Mucosa of rectum (tissue), 2 donors: ENCODE measurements around the gene NSUN7.

Experiments used
- H3K27ac ChIP-seq, 2 donors: one replicate each; pipeline ENCODE4 v1.7.0; 2013; ENCODE audit warnings: inconsistent platforms in 2 of 2, low read depth in 2 of 2, low read length in 2 of 2
- H3K27me3 ChIP-seq, 2 donors: one replicate each; pipeline ENCODE4 v1.7.0; 2013; ENCODE audit warnings: low read length in 2 of 2; ENCODE audit not compliant: control insufficient read depth in 2 of 2, insufficient read depth in 2 of 2
- H3K36me3 ChIP-seq, 2 donors: one replicate each; pipeline ENCODE4 v1.7.0; 2013; ENCODE audit warnings: low read length in 2 of 2; ENCODE audit not compliant: control insufficient read depth in 2 of 2, insufficient read depth in 2 of 2
- H3K4me1 ChIP-seq, 2 donors: one replicate each; pipeline ENCODE4 v1.7.0; 2013; ENCODE audit warnings: low read length in 2 of 2, mild to moderate bottlenecking in 1 of 2; ENCODE audit not compliant: control insufficient read depth in 2 of 2, insufficient read depth in 2 of 2
- H3K4me3 ChIP-seq, 2 donors: one replicate each; pipeline ENCODE4 v1.7.0; 2013; ENCODE audit warnings: low read length in 2 of 2
- H3K9ac ChIP-seq, 2 donors: one replicate each; pipeline ENCODE4 v1.7.0; 2013; ENCODE audit warnings: low read length in 2 of 2, low read depth in 1 of 2, mild to moderate bottlenecking in 1 of 2
- H3K9me3 ChIP-seq, 2 donors: one replicate each; pipeline ENCODE4 v1.7.0; 2013; ENCODE audit warnings: low read length in 2 of 2; ENCODE audit not compliant: control insufficient read depth in 2 of 2
- donor health status: healthy.
- donor health status: Normal muscosa, but diverticular disease.

NSUN7 gene

DNA sequence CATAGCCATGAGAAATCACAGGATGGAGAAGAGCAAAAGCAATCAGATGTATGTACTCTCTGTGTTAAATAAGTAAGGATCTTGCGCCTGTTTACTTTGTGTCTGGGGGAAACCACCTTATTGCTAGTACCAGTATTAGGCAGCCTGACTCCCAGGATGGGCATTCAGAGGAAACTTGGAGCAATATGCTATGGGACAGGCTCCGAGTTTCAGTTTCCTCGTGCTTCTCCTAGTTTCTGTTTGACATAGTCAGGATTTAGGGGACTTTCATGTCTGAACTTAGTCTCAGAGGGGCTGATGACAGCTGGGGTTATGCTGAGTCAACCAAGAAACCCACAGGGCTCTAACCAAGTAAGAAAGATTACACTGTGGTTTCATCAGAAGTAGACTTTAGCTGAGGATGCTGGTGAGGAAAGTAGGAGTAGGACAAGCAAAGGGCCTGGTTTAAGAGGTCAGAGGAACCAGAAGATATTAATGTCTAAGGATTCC, 13.5 kb downstream of the NSUN7 start:
- no peaks in the 10 kb centered on the region for H3K27me3 ChIP-seq
- no peak overlapping the region for H3K27ac ChIP-seq
- H3K4me3 ChIP-seq: no peak overlapping the region
- H3K36me3 ChIP-seq: no peaks in the 10 kb centered on the region
- no peaks in the 10 kb centered on the region for H3K9me3 ChIP-seq
- no peaks in the 10 kb centered on the region for H3K4me1 ChIP-seq
- H3K9ac ChIP-seq: no peak overlapping the region

- Histone ChIP-seq H3K9ac (no peak overlapping the region), H3K27ac (no peak overlapping the region), H3K4me3 (no peak overlapping the region), H3K36me3 (peaks cover 0 to 3% of the 10 kb centered on the region in 2 donors), H3K4me1 (no peaks in the 10 kb centered on the region), H3K27me3 (no peaks in the 10 kb centered on the region), H3K9me3 (no peaks in the 10 kb centered on the region)
Measured at GRCh38 chr4:40769266-40769665, 19.5 kb downstream of the NSUN7 start.

GRCh38 chr4:40778090-40778489, 28.3 kb downstream of the NSUN7 start:
- Histone ChIP-seq H3K9ac (no peak overlapping the region), H3K27ac (no peak overlapping the region), H3K4me3 (no peak overlapping the region), H3K4me1 (no peaks in the 10 kb centered on the region), H3K9me3 (no peaks in the 10 kb centered on the region), H3K36me3 (peaks cover 0 to 3% of the 10 kb centered on the region in 2 donors), H3K27me3 (no peaks in the 10 kb centered on the region)

GRCh38 chr4:40782876-40783275, 33.1 kb downstream of the NSUN7 start:
- H3K27ac ChIP-seq: no peak overlapping the region

GRCh38 chr4:40785727-40786126, 36.0 kb downstream of the NSUN7 start:
- no peak overlapping the region for H3K9ac ChIP-seq
- no peak overlapping the region for H3K4me3 ChIP-seq
- H3K4me1 ChIP-seq: no peaks in the 10 kb centered on the region
- H3K27ac ChIP-seq: no peak overlapping the region
- H3K27me3 ChIP-seq: no peaks in the 10 kb centered on the region
- no peaks in the 10 kb centered on the region for H3K9me3 ChIP-seq
- H3K36me3 ChIP-seq: no peaks in the 10 kb centered on the region

More at GRCh38 chr4:40782876-40783275, 33.1 kb downstream of the NSUN7 start:
- no peaks in the 10 kb centered on the region for H3K9me3 ChIP-seq
- H3K9ac ChIP-seq: no peak overlapping the region
- H3K36me3 ChIP-seq: no peaks in the 10 kb centered on the region
- no peaks in the 10 kb centered on the region for H3K4me1 ChIP-seq
- H3K4me3 ChIP-seq: no peak overlapping the region
- no peaks in the 10 kb centered on the region for H3K27me3 ChIP-seq

GRCh38 chr4:40788331-40788730, 38.6 kb downstream of the NSUN7 start:
- no peak overlapping the region for H3K4me3 ChIP-seq
- H3K36me3 ChIP-seq: no peaks in the 10 kb centered on the region
- H3K27me3 ChIP-seq: no peaks in the 10 kb centered on the region
- H3K27ac ChIP-seq: peak overlapping the region; percentile 5 to 23
- no peaks in the 10 kb centered on the region for H3K4me1 ChIP-seq
- no peak overlapping the region for H3K9ac ChIP-seq
- no peaks in the 10 kb centered on the region for H3K9me3 ChIP-seq

GRCh38 chr4:40789031-40789430, 39.3 kb downstream of the NSUN7 start:
- no peaks in the 10 kb centered on the region for H3K27me3 ChIP-seq
- no peak overlapping the region for H3K9ac ChIP-seq
- H3K4me3 ChIP-seq: no peak overlapping the region
- H3K4me1 ChIP-seq: no peaks in the 10 kb centered on the region
- H3K36me3 ChIP-seq: no peaks in the 10 kb centered on the region
- no peaks in the 10 kb centered on the region for H3K9me3 ChIP-seq
- H3K27ac ChIP-seq: peak overlapping the region in 1 of 2 donors; percentile 23

DNA sequence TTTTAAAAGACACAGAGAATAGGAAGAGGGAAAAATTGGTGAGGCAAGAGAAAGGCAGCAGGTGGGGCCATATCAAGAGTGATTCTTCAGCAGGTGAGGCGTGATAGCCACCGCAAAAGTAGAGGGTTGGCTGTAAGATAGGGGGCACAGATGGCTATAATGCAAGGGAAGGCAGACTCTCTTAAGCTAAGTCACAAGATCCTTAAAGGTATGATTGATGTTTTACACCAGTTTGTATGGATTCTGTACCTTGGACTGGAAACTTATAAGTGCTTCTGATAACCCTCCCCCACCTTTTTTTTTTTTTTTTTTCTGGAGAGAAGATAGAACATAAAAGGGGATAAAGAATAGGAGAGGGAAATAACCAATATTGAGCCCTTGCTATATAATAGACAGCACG, 40.0 kb downstream of the NSUN7 start:
- no peaks in the 10 kb centered on the region for H3K4me1 ChIP-seq
- H3K9me3 ChIP-seq: no peaks in the 10 kb centered on the region
- H3K4me3 ChIP-seq: no peak overlapping the region
- no peaks in the 10 kb centered on the region for H3K27me3 ChIP-seq
- no peak overlapping the region for H3K27ac ChIP-seq
- H3K36me3 ChIP-seq: no peaks in the 10 kb centered on the region
- H3K9ac ChIP-seq: no peak overlapping the region

DNA sequence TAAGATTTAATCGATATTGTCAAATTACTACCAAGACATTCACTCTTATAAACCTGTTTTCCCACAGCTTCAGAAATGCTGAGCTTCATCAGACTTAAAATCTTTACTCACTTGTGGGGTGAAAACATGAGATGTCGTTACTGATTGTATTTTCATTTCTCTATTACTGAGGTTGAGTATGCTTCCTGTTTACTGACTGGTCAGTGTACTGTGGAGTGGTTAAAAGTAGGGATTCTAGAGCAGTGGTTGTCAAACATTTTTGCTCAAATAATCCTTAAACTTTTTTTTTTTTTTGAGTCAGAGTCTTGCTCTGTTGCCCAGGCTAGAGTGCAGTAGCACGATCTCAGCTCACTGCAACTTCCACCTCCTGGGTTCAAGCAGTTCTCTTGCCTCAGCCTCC, 50.3 kb downstream of the NSUN7 start:
- Histone ChIP-seq H3K27me3 (no peaks in the 10 kb centered on the region), H3K4me3 (no peak overlapping the region), H3K4me1 (no peaks in the 10 kb centered on the region), H3K27ac (no peak overlapping the region), H3K9me3 (no peaks in the 10 kb centered on the region), H3K36me3 (no peaks in the 10 kb centered on the region), H3K9ac (no peak overlapping the region)

DNA sequence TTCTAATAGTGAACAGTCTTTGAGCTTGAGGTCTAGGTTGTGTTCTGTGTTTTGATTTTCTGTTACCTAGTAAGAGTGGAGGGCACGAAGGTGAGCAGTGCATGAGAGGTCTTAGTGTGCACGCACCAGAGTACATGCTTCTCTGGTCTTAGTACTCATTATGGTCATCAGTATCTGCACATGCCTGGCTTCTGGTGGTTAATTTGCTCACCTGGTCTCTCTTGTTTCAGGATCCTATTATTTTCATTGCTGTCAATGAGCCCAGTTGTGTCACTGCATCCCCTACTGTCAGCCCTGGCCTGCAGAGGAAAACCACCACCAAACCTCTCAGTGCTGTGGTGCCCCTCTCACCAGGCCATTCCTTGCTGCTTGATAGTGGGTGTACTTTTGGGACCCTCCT, 54.8 kb downstream of the NSUN7 start:
- H3K9ac ChIP-seq: no peak overlapping the region
- H3K4me1 ChIP-seq: no peaks in the 10 kb centered on the region
- no peak overlapping the region for H3K27ac ChIP-seq
- H3K9me3 ChIP-seq: no peaks in the 10 kb centered on the region
- H3K27me3 ChIP-seq: no peaks in the 10 kb centered on the region
- no peaks in the 10 kb centered on the region for H3K36me3 ChIP-seq
- no peak overlapping the region for H3K4me3 ChIP-seq

GRCh38 chr4:40808926-40809457, 59.2 kb downstream of the NSUN7 start:
- H3K27me3 ChIP-seq: no peaks in the 10 kb centered on the region
- H3K4me1 ChIP-seq: no peaks in the 10 kb centered on the region
- H3K27ac ChIP-seq: no peak overlapping the region
- peaks cover 0 to 2% of the 10 kb centered on the region in 2 donors for H3K36me3 ChIP-seq
- no peak overlapping the region for H3K4me3 ChIP-seq
- H3K9me3 ChIP-seq: no peaks in the 10 kb centered on the region
- H3K9ac ChIP-seq: no peak overlapping the region
